K562 treated with DMSO at 1 percent for 48 hours (cell line): ENCODE measurements around the gene TUBA3E. TPM values are rescaled to one million over a fixed set of nuclear protein-coding genes. Genes with fewer than 3 reads are reported as not detected.

Experiments
- total RNA-seq: library from RNA; unstranded; fragments of 300-600 nt; gene quantifications from 2 replicates; pipeline ENCODE4 v1.2.3, GENCODE V29; 2022; ENCODE audit warnings: low replicate concordance; ENCODE audit errors: extremely low read depth

The TUBA3E gene
- total RNA-seq: not detected in 2 replicates

DNA sequence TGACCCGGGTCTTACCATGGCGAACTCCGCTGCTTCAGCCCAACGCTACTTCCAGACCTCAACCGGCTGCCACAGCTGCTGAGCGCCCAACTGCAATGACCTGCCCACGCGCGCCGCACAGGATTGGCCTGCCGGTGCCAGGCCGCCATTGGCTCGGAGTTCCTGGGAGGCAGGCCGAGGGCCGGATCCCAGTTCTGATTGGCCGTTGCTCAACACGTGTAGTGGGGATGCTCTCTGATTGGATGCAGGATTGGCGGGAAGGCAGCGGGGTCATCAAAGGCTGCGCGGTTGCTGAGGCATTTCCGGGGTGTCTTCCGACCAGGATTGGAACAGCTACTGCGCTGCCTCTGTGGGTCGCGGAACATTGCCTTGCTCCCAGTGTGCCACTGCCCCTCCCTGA lies at the start of gene TUBA3E:
Gene TUBA3E (minus strand): TSS at position 97 of the 400 bp plus-strand sequence. CDS start 79 bp downstream, at position 18.

DNA sequence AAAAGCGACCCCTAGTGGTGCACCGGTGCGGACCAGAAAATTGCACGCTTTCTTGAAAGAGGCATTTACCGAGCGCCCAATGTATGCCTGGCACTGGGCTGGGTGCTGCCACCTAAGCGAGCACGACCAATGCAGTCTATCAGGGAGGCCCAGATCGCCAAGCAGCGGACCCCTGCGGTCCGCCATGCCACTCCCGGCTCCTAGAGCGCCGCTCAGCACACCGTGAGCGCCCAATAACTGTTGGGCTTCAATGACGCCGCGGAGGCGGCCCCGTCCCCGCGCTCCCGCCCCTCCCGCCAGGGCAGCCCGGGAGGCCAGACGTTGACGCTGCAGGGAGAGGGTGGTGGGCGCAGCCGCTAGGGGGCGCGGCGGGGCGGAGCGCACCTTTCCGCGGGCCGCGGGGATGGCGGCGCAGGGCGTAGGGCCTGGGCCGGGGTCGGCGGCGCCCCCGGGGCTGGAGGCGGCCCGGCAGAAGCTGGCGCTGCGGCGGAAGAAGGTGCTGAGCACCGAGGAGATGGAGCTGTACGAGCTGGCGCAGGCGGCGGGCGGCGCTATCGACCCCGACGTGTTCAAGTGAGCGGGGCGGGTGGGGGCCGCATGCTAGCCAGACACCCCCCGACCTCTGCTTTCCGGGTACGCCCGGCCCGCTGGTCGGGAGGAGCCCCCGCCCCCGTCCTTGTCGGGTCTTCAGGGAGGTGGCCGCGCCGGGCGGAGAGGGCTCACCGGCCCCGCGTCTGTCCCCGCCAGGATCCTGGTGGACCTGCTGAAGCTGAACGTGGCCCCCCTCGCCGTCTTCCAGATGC lies 16.2 kb downstream of the TUBA3E start, which contains the start of gene MZT2B:
Gene MZT2B (plus strand): TSS at position 383 of the 803 bp plus-strand sequence. CDS start 21 bp downstream, at position 404.

DNA sequence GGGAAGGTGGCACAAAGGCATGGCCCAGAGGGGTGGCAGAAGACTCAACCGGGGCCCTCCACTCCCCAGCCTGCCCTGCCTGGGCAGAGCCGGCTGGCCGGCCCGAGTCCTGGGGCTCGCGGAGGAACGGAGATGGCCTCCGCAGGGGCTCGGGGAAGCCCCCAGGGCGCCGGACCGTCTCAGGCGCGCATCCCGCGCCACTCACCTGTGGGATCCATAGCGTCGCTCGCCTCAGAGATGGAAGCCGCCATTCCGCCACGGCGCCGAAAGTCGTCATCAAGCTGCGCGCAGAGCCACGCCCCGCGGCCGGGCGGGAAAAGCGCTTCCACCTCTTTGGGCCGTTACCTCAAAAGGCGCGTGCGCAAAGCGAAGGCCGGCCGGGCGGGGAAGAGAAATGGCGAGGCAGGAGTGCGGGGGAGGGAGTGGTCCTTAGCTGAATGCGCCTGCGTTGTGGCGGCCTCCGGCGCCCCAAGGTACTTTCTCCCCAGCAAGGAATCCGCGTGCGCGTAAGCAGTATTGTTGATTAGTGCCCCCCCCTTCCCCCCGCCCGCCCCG lies 16.8 kb downstream of the TUBA3E start, which contains the start of gene SMPD4:
Gene SMPD4 (minus strand): TSS at position 278 of the 555 bp plus-strand sequence. CDS start 5,010 bp downstream, outside the sequence.

DNA sequence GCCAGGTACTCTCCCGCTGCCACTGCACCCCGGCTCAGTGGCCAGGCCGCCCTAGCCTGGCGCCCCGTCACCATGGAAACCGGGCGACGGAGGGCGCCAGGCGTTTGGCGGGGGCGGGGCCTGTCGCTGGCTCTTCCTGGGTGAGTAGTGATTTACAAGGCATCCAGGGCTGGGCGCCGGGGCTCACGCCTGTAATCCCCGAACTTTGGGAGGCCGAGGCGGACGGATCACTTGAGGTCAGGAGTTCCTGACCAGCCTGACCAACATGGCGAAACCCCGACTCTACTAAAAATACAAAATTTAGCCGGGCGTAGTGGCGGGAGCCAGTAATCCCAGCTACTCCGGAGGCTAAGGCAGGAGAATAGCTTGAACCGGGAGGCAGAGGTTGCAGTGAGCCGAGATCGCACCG lies 53.2 kb downstream of the TUBA3E start, which contains the start of gene CCDC74B:
Gene CCDC74B (minus strand): TSS at position 107 of the 409 bp plus-strand sequence. CDS start 116 bp downstream, outside the sequence.

Other genes with a start within 250 kb of the TUBA3E start
- not detected in 2 replicates for gene RAB6C, start 218.8 kb downstream of the TUBA3E start, total RNA-seq
- gene POTEF, start 69.2 kb downstream of the TUBA3E start, total RNA-seq: not detected in 2 replicates
- gene CCDC74B, start 53.3 kb downstream of the TUBA3E start, total RNA-seq: not detected in 2 replicates
- not detected in 2 replicates for gene SMPD4, start 16.8 kb downstream of the TUBA3E start, total RNA-seq
- not detected in 2 replicates for gene MZT2B, start 16.2 kb downstream of the TUBA3E start, total RNA-seq
- gene IMP4, start 144.5 kb upstream of the TUBA3E start, total RNA-seq: not detected in 2 replicates
- gene PTPN18, start 157.6 kb upstream of the TUBA3E start, total RNA-seq: not detected in 2 replicates